Ascending aorta (tissue), 2 donors: ENCODE measurements around the gene VAPA. TPM values are rescaled to one million over a fixed set of nuclear protein-coding genes. Genes with fewer than 3 reads are reported as not detected.

Source experiments
- DNase-seq, 2 donors: peaks; one replicate each; pipeline ENCODE4 v3.0.0-alpha.2; 2019; ENCODE audit warnings: low spot score in 2 of 2
- H3K27ac ChIP-seq, 2 donors: fragments of 200-600 bp; sonication (generic); one replicate each; pipeline ENCODE4 v1.5.1; 2016 to 2017; ENCODE audit warnings: mild to moderate bottlenecking in 1 of 2
- H3K27me3 ChIP-seq: fragments of 200-600 bp; sonication (generic); one replicate; pipeline ENCODE4 v1.5.1; 2017
- H3K36me3 ChIP-seq, 2 donors: fragments of 200-600 bp; sonication (generic); one replicate each; pipeline ENCODE4 v1.5.1; 2016
- H3K4me1 ChIP-seq, 2 donors: fragments of 200-600 bp; sonication (generic); one replicate each; pipeline ENCODE4 v1.5.1; 2016 to 2017; ENCODE audit warnings: mild to moderate bottlenecking in 1 of 2
- H3K4me3 ChIP-seq, 2 donors: fragments of 200-600 bp; sonication (generic); one replicate each; pipeline ENCODE4 v1.5.1; 2016 to 2017; ENCODE audit warnings: mild to moderate bottlenecking in 1 of 2
- H3K9me3 ChIP-seq, 2 donors: fragments of 200-600 bp; sonication (generic); one replicate each; pipeline ENCODE4 v1.5.1; 2016
- intact Hi-C: fragments of 100-400 bp; cut with DNase I; formaldehyde crosslinking; loops from one replicate; pipeline ENCODE4 v1.15.1; 2023
- total RNA-seq: library from RNA; depleted of rRNA; stranded (reverse); fragments of >200 nt; gene quantifications from one replicate; pipeline ENCODE4 v1.1.0, GENCODE V29; 2016
- TF ChIP-seq, protein P1 (sequence below), 3 experiments: fragments of 200-600 bp in 2 of 3; fragments of 450-650 bp in 1 of 3; sonication (generic) in 2 of 3; IDR thresholded peaks; one replicate each; pipeline ENCODE4 v1.5.1; 2016 to 2019; ENCODE audit warnings: antibody characterized with exemption in 3 of 3, mild to moderate bottlenecking in 1 of 3, moderate library complexity in 1 of 3

Gene VAPA
- total RNA-seq, 1 donor from 2014 or later: 109 TPM

DNA sequence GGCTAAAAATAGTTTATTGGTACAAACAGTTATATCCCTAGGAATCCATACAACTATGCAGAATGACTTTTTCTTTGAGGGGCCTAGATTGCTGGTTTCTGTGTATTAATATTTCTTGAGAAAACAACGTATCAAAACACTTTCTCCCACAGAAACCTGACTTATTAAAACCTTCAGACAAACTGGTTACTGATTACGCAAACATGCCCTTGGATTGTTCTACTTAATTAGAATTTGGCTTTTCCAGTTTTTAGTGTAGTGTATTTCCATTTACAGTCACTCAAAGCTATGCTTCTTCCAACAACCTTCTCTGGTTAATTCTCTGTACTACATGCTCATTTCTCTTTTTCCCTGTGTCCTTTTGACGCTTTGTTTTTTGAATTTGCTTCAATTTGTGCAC is 20.0 kb downstream of the VAPA start:
- no peaks in the 10 kb centered on the region for H3K27me3 ChIP-seq
- intact Hi-C loops: no loop called here
- peaks cover 28 to 48% of the 10 kb centered on the region in 2 donors for H3K36me3 ChIP-seq
- TF ChIP-seq, protein P1, sequence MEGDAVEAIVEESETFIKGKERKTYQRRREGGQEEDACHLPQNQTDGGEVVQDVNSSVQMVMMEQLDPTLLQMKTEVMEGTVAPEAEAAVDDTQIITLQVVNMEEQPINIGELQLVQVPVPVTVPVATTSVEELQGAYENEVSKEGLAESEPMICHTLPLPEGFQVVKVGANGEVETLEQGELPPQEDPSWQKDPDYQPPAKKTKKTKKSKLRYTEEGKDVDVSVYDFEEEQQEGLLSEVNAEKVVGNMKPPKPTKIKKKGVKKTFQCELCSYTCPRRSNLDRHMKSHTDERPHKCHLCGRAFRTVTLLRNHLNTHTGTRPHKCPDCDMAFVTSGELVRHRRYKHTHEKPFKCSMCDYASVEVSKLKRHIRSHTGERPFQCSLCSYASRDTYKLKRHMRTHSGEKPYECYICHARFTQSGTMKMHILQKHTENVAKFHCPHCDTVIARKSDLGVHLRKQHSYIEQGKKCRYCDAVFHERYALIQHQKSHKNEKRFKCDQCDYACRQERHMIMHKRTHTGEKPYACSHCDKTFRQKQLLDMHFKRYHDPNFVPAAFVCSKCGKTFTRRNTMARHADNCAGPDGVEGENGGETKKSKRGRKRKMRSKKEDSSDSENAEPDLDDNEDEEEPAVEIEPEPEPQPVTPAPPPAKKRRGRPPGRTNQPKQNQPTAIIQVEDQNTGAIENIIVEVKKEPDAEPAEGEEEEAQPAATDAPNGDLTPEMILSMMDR (IDR thresholded peaks at IDR 0.05): no peak
- peaks cover 0 to 39% of the 10 kb centered on the region in 2 donors for H3K4me1 ChIP-seq
- no peak for DNase-seq
- H3K27ac ChIP-seq: no peak overlapping the region
- H3K9me3 ChIP-seq: no peaks in the 10 kb centered on the region
- no peak overlapping the region for H3K4me3 ChIP-seq

- H3K27ac ChIP-seq: no peak overlapping the region
- TF ChIP-seq, protein P1 (IDR thresholded peaks at IDR 0.05): no peak
- no peak for DNase-seq
- no peaks in the 10 kb centered on the region for H3K27me3 ChIP-seq
- H3K9me3 ChIP-seq: no peaks in the 10 kb centered on the region
- H3K4me3 ChIP-seq: no peak overlapping the region
- H3K4me1 ChIP-seq: peaks cover 0 to 35% of the 10 kb centered on the region in 2 donors
- peaks cover 32 to 51% of the 10 kb centered on the region in 2 donors for H3K36me3 ChIP-seq
- intact Hi-C loops: no loop called here
Measured at GRCh38 chr18:9934274-9934673, 20.5 kb downstream of the VAPA start.

- Histone ChIP-seq H3K4me1 (no peaks in the 10 kb centered on the region), H3K27ac (no peak overlapping the region), H3K4me3 (no peak overlapping the region), H3K27me3 (no peaks in the 10 kb centered on the region), H3K9me3 (no peaks in the 10 kb centered on the region), H3K36me3 (peaks cover 24 to 60% of the 10 kb centered on the region in 2 donors)
- DNase-seq: no peak
- intact Hi-C loops: no loop called here
- TF ChIP-seq, protein P1 (IDR thresholded peaks at IDR 0.05): no peak
Measured at GRCh38 chr18:9941103-9941502, 27.3 kb downstream of the VAPA start.

GRCh38 chr18:9941660-9942059 is 27.8 kb downstream of the VAPA start:
- TF ChIP-seq, protein P1 (IDR thresholded peaks at IDR 0.05): no peak
- H3K9me3 ChIP-seq: no peaks in the 10 kb centered on the region
- peaks cover 24 to 61% of the 10 kb centered on the region in 2 donors for H3K36me3 ChIP-seq
- intact Hi-C loops: no loop called here
- H3K4me1 ChIP-seq: no peaks in the 10 kb centered on the region
- no peak overlapping the region for H3K4me3 ChIP-seq
- no peaks in the 10 kb centered on the region for H3K27me3 ChIP-seq
- no peak overlapping the region for H3K27ac ChIP-seq
- DNase-seq: no peak

DNA sequence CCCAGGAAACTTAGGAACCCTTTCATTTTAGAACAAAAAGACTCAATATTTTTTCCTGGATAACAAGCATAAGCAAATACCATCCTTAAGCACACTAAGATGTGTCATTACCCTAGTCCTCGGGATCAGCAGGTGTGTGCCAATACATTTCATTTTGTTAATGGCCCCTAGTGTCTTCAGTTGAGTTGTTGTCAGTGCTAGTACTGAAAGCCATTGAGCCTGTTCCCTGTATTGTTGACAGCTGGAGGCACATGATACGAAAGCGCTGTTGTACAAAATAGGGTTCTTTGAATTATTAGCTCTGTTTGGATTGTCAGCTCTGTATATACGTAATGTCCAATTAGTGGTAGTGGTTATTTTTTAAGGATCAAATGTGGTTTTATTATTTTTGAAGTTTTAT is 29.5 kb downstream of the VAPA start:
- no peak for DNase-seq
- Histone ChIP-seq H3K4me3 (no peak overlapping the region), H3K9me3 (no peaks in the 10 kb centered on the region), H3K36me3 (peaks cover 27 to 55% of the 10 kb centered on the region in 2 donors), H3K27me3 (no peaks in the 10 kb centered on the region), H3K27ac (no peak overlapping the region), H3K4me1 (no peaks in the 10 kb centered on the region)
- intact Hi-C loops: no loop called here
- TF ChIP-seq, protein P1 (IDR thresholded peaks at IDR 0.05): no peak

GRCh38 chr18:9944805-9945204 is 31.0 kb downstream of the VAPA start:
- peaks cover 21 to 49% of the 10 kb centered on the region in 2 donors for H3K36me3 ChIP-seq
- TF ChIP-seq, protein P1 (IDR thresholded peaks at IDR 0.05): no peak
- intact Hi-C loops: no loop called here

More at GRCh38 chr18:9944805-9945204, 31.0 kb downstream of the VAPA start:
- Histone ChIP-seq H3K27me3 (no peaks in the 10 kb centered on the region), H3K4me3 (no peak overlapping the region), H3K4me1 (no peaks in the 10 kb centered on the region), H3K9me3 (no peaks in the 10 kb centered on the region), H3K27ac (no peak overlapping the region)
- no peak for DNase-seq
